Right lobe of liver (tissue), 6 donors: Measurements from ENCODE around the gene IRAK1BP1. TPM values are rescaled to one million over a fixed set of nuclear protein-coding genes. Genes with fewer than 3 reads are reported as not detected.

Experiments used
- ATAC-seq, 4 donors: fragments of 200-7000 bp; cut with Tn5 transposase; one replicate each; pipeline ENCODE4 v1.9.1; 2020; ENCODE audit warnings: mild to moderate bottlenecking in 4 of 4, moderate library complexity in 4 of 4
- DNase-seq, 3 donors: peaks; one replicate each; pipeline ENCODE4 v3.0.0-alpha.2; 2020
- H3K27ac ChIP-seq, 3 donors: fragments of 200-600 bp; one replicate each; pipeline ENCODE4 v1.8.0; 2022
- H3K27me3 ChIP-seq, 2 donors: fragments of 200-600 bp; one replicate each; pipeline ENCODE4 v1.8.0; 2022
- H3K36me3 ChIP-seq, 4 donors: fragments of 200-600 bp; sonication (generic) in 1 of 4; one replicate each; pipeline versions ENCODE4 v1.5.1 to v1.8.0; 2017 to 2022; ENCODE audit warnings: control low read depth in 1 of 4
- H3K4me1 ChIP-seq, 4 donors: fragments of 200-600 bp; sonication (generic) in 1 of 4; one replicate each; pipeline versions ENCODE4 v1.5.1 to v1.8.0; 2017 to 2022; ENCODE audit warnings: control low read depth in 1 of 4
- H3K4me3 ChIP-seq, 3 donors: fragments of 200-600 bp; one replicate each; pipeline ENCODE4 v1.8.0; 2022
- H3K9me3 ChIP-seq, 4 donors: fragments of 200-600 bp; sonication (generic) in 1 of 4; one replicate each; pipeline versions ENCODE4 v1.5.1 to v1.8.0; 2017 to 2022; ENCODE audit warnings: control low read depth in 1 of 4
- POLR2A ChIP-seq: fragments of 450-650 bp; IDR thresholded peaks from one replicate; pipeline ENCODE4 v1.6.1; 2017; ENCODE audit warnings: antibody characterized with exemption, mild to moderate bottlenecking
- WGBS: methylation state at CpG from one replicate; pipeline ENCODE4 v1.1.6; 2018; ENCODE audit warnings: low coverage, low lambda C conversion rate; ENCODE audit not compliant: insufficient coverage; ENCODE audit errors: missing lambda C conversion rate; 5-methylcytosine and 5-hydroxymethylcytosine counted together
- intact Hi-C, 2 donors: fragments of 100-400 bp; cut with DNase I; formaldehyde crosslinking; loops; one replicate each; pipeline versions ENCODE4 v1.11.2 to v1.14.1; 2022
- total RNA-seq, 6 experiments: library from RNA; depleted of rRNA in 2 of 6; stranded (reverse); fragments of >200 nt in 2 of 6; fragmentation: NEBNext Ultra II Directional in 3 of 6; extraction: Animal tissue kit (Norgen Biotek cat#: 25700) in 3 of 6; gene quantifications; one replicate each; pipeline versions ENCODE4 v1.1.0 to v1.2.4, GENCODE V29; 2016 to 2023
- TF ChIP-seq, protein P1 (sequence below), 4 donors: fragments of 200-600 bp in 3 of 4; fragments of 450-650 bp in 1 of 4; IDR thresholded peaks; one replicate each; pipeline versions ENCODE4 v1.5.1 to v1.8.0; 2016 to 2022; ENCODE audit warnings: antibody characterized with exemption in 4 of 4, mild to moderate bottlenecking in 2 of 4
- donor health status: DM: no; HTN: yes; CAD: no.
- donor health status: DM: no; HTN: no; CAD: no.
- donor health status: DM: no; HTN: no; CAD: no.
- donor health status: DM: no; HTN: yes; CAD: no.
- donor health status: DM: no; HTN: yes; CAD: no.

The IRAK1BP1 gene
- total RNA-seq, 6 experiments from 2014 or later, result 0.49 to 1.2 (median 1.1) TPM

DNA sequence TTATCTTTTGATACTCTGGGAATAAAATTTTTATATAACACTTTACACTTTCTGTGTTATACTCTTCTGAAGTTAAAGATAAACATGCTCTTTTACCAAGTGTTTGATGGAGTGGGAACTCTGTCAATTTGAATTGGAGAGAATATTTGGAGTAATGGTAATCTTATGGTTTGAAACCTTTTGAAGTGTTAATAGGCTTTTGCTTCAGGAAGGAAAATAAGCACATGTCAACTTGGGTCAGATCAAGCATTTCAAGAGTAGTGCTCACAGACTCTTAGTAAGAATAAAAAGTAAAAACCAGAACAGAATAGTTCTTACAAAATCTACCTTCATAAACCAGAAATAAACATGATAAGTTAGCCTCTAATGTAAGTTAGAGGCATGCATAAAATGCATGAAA lies 24.4 kb upstream of the IRAK1BP1 start:
- H3K36me3 ChIP-seq, result no peaks in the 10 kb centered on the region
- H3K4me3 ChIP-seq, result no peak overlapping the region
- no peaks in the 10 kb centered on the region for H3K9me3 ChIP-seq
- H3K4me1 ChIP-seq, result no peaks in the 10 kb centered on the region
- TF ChIP-seq, protein P1, sequence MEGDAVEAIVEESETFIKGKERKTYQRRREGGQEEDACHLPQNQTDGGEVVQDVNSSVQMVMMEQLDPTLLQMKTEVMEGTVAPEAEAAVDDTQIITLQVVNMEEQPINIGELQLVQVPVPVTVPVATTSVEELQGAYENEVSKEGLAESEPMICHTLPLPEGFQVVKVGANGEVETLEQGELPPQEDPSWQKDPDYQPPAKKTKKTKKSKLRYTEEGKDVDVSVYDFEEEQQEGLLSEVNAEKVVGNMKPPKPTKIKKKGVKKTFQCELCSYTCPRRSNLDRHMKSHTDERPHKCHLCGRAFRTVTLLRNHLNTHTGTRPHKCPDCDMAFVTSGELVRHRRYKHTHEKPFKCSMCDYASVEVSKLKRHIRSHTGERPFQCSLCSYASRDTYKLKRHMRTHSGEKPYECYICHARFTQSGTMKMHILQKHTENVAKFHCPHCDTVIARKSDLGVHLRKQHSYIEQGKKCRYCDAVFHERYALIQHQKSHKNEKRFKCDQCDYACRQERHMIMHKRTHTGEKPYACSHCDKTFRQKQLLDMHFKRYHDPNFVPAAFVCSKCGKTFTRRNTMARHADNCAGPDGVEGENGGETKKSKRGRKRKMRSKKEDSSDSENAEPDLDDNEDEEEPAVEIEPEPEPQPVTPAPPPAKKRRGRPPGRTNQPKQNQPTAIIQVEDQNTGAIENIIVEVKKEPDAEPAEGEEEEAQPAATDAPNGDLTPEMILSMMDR (IDR thresholded peaks at IDR 0.05), result no peak
- TF ChIP-seq POLR2A, result no peak
- intact Hi-C loops, result no loop called here
- H3K27ac ChIP-seq, result no peak overlapping the region
- ATAC-seq (no peak), DNase-seq (no peak)
- no peaks in the 10 kb centered on the region for H3K27me3 ChIP-seq

DNA sequence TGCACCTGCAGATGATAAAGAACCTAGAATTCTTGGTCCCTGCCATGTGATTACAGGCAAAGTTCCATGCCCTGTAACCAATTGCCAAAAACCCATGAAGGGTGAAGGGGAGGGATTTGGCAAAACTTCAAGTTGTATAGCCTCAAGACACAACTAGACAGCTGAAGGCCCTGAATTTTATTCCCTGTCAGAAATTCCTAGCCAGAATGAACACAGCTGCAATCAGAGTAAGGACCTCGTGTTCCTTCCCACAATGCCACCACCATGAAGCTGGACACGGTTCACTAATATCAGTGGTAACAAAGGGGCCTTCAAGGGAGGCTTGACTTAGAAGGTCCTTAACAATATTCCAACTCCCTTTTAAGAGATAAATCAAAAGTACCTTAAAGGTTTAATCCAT lies 22.5 kb upstream of the IRAK1BP1 start:
- Histone ChIP-seq H3K4me1 (no peaks in the 10 kb centered on the region), H3K27ac (no peak overlapping the region), H3K4me3 (no peak overlapping the region), H3K9me3 (no peaks in the 10 kb centered on the region), H3K27me3 (no peaks in the 10 kb centered on the region), H3K36me3 (no peaks in the 10 kb centered on the region)
- no CpG with 5 or more reads among the region's 2 CpGs for WGBS
- DNase-seq (no peak), ATAC-seq (no peak)
- intact Hi-C loops, result no loop called here
- no peak for TF ChIP-seq POLR2A
- TF ChIP-seq, protein P1 (IDR thresholded peaks at IDR 0.05), result no peak

DNA sequence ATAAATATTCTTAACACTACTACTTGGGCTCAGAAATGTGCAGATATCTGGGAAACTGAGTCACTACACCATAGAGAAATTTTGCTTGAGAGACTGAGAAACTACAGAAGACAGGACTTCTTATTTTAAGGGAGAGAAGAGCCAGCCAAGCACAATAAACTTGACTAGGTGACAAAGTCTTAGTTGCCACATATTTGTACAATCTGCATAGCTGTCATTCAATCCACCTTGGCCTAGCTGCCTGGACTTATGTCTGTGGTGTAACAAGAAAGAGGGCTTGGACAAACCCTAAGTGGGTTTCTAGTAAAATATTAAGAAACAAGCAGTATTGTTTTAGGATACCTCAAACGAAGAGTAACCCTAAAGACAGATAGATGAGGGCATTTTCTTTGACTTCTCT lies 21.8 kb upstream of the IRAK1BP1 start:
- ATAC-seq (no peak), DNase-seq (no peak)
- Histone ChIP-seq H3K27me3 (no peaks in the 10 kb centered on the region), H3K4me3 (no peak overlapping the region), H3K9me3 (no peaks in the 10 kb centered on the region), H3K4me1 (no peaks in the 10 kb centered on the region), H3K36me3 (no peaks in the 10 kb centered on the region), H3K27ac (no peak overlapping the region)
- intact Hi-C loops, result no loop called here
- TF ChIP-seq POLR2A, result no peak
- TF ChIP-seq, protein P1 (IDR thresholded peaks at IDR 0.05), result no peak
- WGBS, result 63% methylated on average over 1 of the region's 1 CpG

DNA sequence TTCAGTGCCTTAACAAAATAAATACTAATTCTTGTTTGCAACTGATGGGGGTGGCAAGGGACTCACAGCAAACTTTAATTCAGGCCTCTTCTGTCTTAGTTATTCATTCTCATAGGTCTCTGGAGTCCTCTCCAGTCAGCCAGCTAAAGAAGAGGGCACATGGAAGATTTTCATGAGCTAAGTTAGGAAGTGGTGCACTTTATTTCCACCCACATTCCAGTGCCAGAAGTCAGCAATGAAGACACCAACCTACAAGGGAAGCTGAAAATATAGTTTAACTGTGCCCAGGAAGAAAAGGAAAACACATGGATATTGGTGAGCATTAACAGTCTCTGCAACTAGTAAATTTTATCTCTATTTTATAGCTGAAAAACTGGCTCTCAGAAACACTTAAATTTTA lies 16.7 kb upstream of the IRAK1BP1 start:
- Histone ChIP-seq H3K4me3 (no peak overlapping the region), H3K27ac (no peak overlapping the region), H3K4me1 (no peaks in the 10 kb centered on the region), H3K9me3 (no peaks in the 10 kb centered on the region), H3K36me3 (no peaks in the 10 kb centered on the region), H3K27me3 (no peaks in the 10 kb centered on the region)
- intact Hi-C loops, result no loop called here
- DNase-seq, result no peak
- TF ChIP-seq, protein P1 (IDR thresholded peaks at IDR 0.05), result no peak
- TF ChIP-seq POLR2A, result no peak
- ATAC-seq, result no peak

DNA sequence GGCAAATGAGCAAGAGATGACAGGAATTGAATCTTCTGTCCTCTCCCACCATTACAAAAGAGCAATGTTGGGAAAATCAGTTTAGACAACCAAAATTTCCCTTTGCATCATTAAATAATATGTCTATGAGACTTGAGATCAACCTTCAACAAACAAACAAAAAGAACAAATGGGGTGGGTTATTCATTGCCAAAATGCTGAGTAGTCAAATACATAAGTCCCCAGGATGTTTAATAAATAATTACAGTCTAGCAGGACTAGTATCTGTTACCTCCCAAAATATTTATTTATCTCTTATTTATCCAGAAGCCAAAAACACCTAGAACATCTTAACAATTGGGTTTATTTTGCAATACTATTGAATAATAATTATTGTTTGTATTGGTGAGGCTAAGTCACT lies 16.2 kb upstream of the IRAK1BP1 start:
- H3K27me3 ChIP-seq, result no peaks in the 10 kb centered on the region
- no peaks in the 10 kb centered on the region for H3K36me3 ChIP-seq
- intact Hi-C loops, result no loop called here
- H3K4me1 ChIP-seq, result no peaks in the 10 kb centered on the region
- ATAC-seq, result no peak
- H3K4me3 ChIP-seq, result no peak overlapping the region
- DNase-seq, result no peak
- H3K27ac ChIP-seq, result no peak overlapping the region
- H3K9me3 ChIP-seq, result no peaks in the 10 kb centered on the region
- TF ChIP-seq POLR2A, result no peak
- TF ChIP-seq, protein P1 (IDR thresholded peaks at IDR 0.05), result no peak
